Mesenchymal stem cell (in vitro differentiated cells and primary cell): ENCODE results near the gene DIP2B.
"Not testable (repeated sequence)": the region's sequence is repeated elsewhere in the genome, so short reads cannot be mapped to it uniquely, and the experiment has no call there.

Experiments used
- DNase-seq: peaks from one replicate; pipeline ENCODE4 v3.0.0-alpha.2; 2013
- H2AFZ ChIP-seq: one replicate; pipeline ENCODE4 v1.6.1; 2013; ENCODE audit warnings: low read depth, mild to moderate bottlenecking, control low read depth, inconsistent platforms, low read length, moderate library complexity
- H2AK5ac ChIP-seq: 2 replicates; pipeline ENCODE4 v1.6.1; 2013; ENCODE audit warnings: low read length, moderate library complexity, mild to moderate bottlenecking, inconsistent platforms; ENCODE audit not compliant: severe bottlenecking
- H2BK120ac ChIP-seq: one replicate; pipeline ENCODE4 v1.6.1; 2013; ENCODE audit warnings: low read depth, mild to moderate bottlenecking, inconsistent platforms, low read length, moderate library complexity
- H2BK12ac ChIP-seq, 2 experiments: one replicate each; pipeline ENCODE4 v1.6.1; 2013; ENCODE audit warnings: inconsistent platforms in 2 of 2, low read length in 2 of 2, mild to moderate bottlenecking in 2 of 2, moderate library complexity in 2 of 2, control low read depth in 1 of 2
- H2BK15ac ChIP-seq: one replicate; pipeline ENCODE4 v1.6.1; 2013; ENCODE audit warnings: mild to moderate bottlenecking, low read depth, inconsistent platforms; ENCODE audit not compliant: poor library complexity, severe bottlenecking
- H2BK5ac ChIP-seq: 2 replicates; pipeline ENCODE4 v1.6.1; 2013; ENCODE audit warnings: low read depth, mild to moderate bottlenecking, low read length, control low read depth, inconsistent platforms; ENCODE audit not compliant: poor library complexity, severe bottlenecking
- H3K14ac ChIP-seq, 2 experiments: one replicate each; pipeline ENCODE4 v1.6.1; 2013; ENCODE audit warnings: inconsistent platforms in 2 of 2, low read length in 2 of 2, control low read depth in 1 of 2, mild to moderate bottlenecking in 1 of 2, moderate library complexity in 1 of 2
- H3K18ac ChIP-seq, 2 experiments: one replicate each; pipeline ENCODE4 v1.6.1; 2013; ENCODE audit warnings: inconsistent platforms in 2 of 2, low read length in 2 of 2, control low read depth in 1 of 2, low read depth in 1 of 2, mild to moderate bottlenecking in 1 of 2
- H3K23ac ChIP-seq, 2 experiments: one replicate each; pipeline ENCODE4 v1.6.1; 2013; ENCODE audit warnings: inconsistent platforms in 2 of 2, low read length in 2 of 2, mild to moderate bottlenecking in 2 of 2, moderate library complexity in 2 of 2, control low read depth in 1 of 2
- H3K27ac ChIP-seq: 2 replicates; pipeline ENCODE4 v1.5.1; 2013; ENCODE audit warnings: mild to moderate bottlenecking, moderate library complexity, low read length, control low read depth, inconsistent platforms; ENCODE audit not compliant: poor library complexity, severe bottlenecking
- H3K27me3 ChIP-seq, 2 experiments: 2 replicates each; pipeline versions ENCODE4 v1.6.1 to v1.7.0; 2013; ENCODE audit warnings: low read length in 2 of 2, mild to moderate bottlenecking in 2 of 2, moderate library complexity in 2 of 2, control low read depth in 1 of 2, inconsistent platforms in 1 of 2; ENCODE audit not compliant: control insufficient read depth in 1 of 2, insufficient read depth in 1 of 2
- H3K36me3 ChIP-seq, 2 experiments: 2 replicates each; pipeline versions ENCODE4 v1.6.1 to v1.7.0; 2013; ENCODE audit warnings: low read length in 2 of 2, control low read depth in 1 of 2, inconsistent platforms in 1 of 2, low read depth in 1 of 2, mild to moderate bottlenecking in 1 of 2; ENCODE audit not compliant: insufficient read depth in 2 of 2, control insufficient read depth in 1 of 2
- H3K4ac ChIP-seq, 2 experiments: one replicate each; pipeline ENCODE4 v1.6.1; 2013; ENCODE audit warnings: inconsistent platforms in 2 of 2, low read length in 2 of 2, mild to moderate bottlenecking in 2 of 2, moderate library complexity in 2 of 2, control low read depth in 1 of 2, low read depth in 1 of 2
- H3K4me1 ChIP-seq: 2 replicates; pipeline ENCODE4 v1.6.1; 2013; ENCODE audit warnings: low read depth, low read length, control low read depth; ENCODE audit not compliant: control insufficient read depth, insufficient read depth
- H3K4me2 ChIP-seq: 2 replicates; pipeline ENCODE4 v1.6.1; 2013; ENCODE audit warnings: low read length, mild to moderate bottlenecking, inconsistent platforms; ENCODE audit not compliant: poor library complexity, severe bottlenecking
- H3K4me3 ChIP-seq, 2 experiments: 2 replicates each; pipeline versions ENCODE4 v1.5.1 to v1.7.0; 2013; ENCODE audit warnings: low read length in 2 of 2, mild to moderate bottlenecking in 2 of 2, control low read depth in 1 of 2, low read depth in 1 of 2; ENCODE audit not compliant: insufficient read depth in 1 of 2
- H3K79me1 ChIP-seq: replicated peaks from 2 replicates; pipeline ENCODE4 v1.6.1; 2013; ENCODE audit warnings: mild to moderate bottlenecking, control low read depth, low read length, inconsistent platforms; ENCODE audit not compliant: poor library complexity, severe bottlenecking
- H3K9ac ChIP-seq: 2 replicates; pipeline ENCODE4 v1.7.0; 2013; ENCODE audit warnings: mild to moderate bottlenecking, low read length, moderate library complexity
- H3K9me3 ChIP-seq: 2 replicates; pipeline ENCODE4 v1.7.0; 2013; ENCODE audit warnings: mild to moderate bottlenecking, low read length; ENCODE audit not compliant: control insufficient read depth
- H4K8ac ChIP-seq: one replicate; pipeline ENCODE4 v1.6.1; 2013; ENCODE audit warnings: inconsistent platforms, mild to moderate bottlenecking, low read length, moderate library complexity
- H4K91ac ChIP-seq: one replicate; pipeline ENCODE4 v1.6.1; 2013; ENCODE audit warnings: mild to moderate bottlenecking, low read length, inconsistent platforms
- WGBS: methylation state at CpG from one replicate; pipeline ENCODE4 v1.1.7; 2013; ENCODE audit warnings: mixed read lengths; 5-methylcytosine and 5-hydroxymethylcytosine counted together

Gene DIP2B

GRCh38 chr12:50521781-50522180 lies 17.0 kb downstream of the DIP2B start:
- H3K4ac ChIP-seq, H2AFZ ChIP-seq: not testable (repeated sequence)

GRCh38 chr12:50523772-50524171 lies 19.0 kb downstream of the DIP2B start:
- Histone ChIP-seq H3K4me3 (no peak overlapping the region), H2AK5ac (no peak overlapping the region), H4K91ac (no peak overlapping the region), H3K14ac (no peak overlapping the region), H3K9me3 (no peaks in the 10 kb centered on the region), H2AFZ (no peak overlapping the region), H3K18ac (no peak overlapping the region), H3K27ac (no peak overlapping the region), H3K27me3 (no peaks in the 10 kb centered on the region), H3K23ac (no peak overlapping the region), H2BK5ac (no peak overlapping the region), H3K9ac (no peak overlapping the region), H3K36me3 (no peaks in the 10 kb centered on the region), H2BK12ac (no peak overlapping the region), H2BK15ac (no peak overlapping the region), H3K4me1 (no peaks in the 10 kb centered on the region), H3K4me2 (no peak overlapping the region), H3K4ac (no peak overlapping the region), H3K79me1 (peaks cover 30% of the 10 kb centered on the region), H2BK120ac (no peak overlapping the region), H4K8ac (no peak overlapping the region)
- no peak for DNase-seq
- 98% methylated on average over 1 of the region's 1 CpG for WGBS

More at GRCh38 chr12:50521781-50522180, 17.0 kb downstream of the DIP2B start:
- H3K36me3 ChIP-seq, H3K9ac ChIP-seq, H2BK120ac ChIP-seq, H3K4me3 ChIP-seq, H2AK5ac ChIP-seq, H3K14ac ChIP-seq, H3K4me1 ChIP-seq, DNase-seq, H2BK5ac ChIP-seq, H4K8ac ChIP-seq, H3K27ac ChIP-seq, H2BK12ac ChIP-seq, H3K27me3 ChIP-seq, H3K9me3 ChIP-seq, H2BK15ac ChIP-seq, H4K91ac ChIP-seq, H3K23ac ChIP-seq, H3K18ac ChIP-seq, H3K4me2 ChIP-seq: not testable (repeated sequence)
- peaks cover 26% of the 10 kb centered on the region for H3K79me1 ChIP-seq
- WGBS = 88% methylated on average over 3 of the region's 4 CpGs

GRCh38 chr12:50524621-50525020 lies 19.8 kb downstream of the DIP2B start:
- Histone ChIP-seq H3K27me3 (no peaks in the 10 kb centered on the region), H2AFZ (no peak overlapping the region), H3K14ac (no peak overlapping the region), H2BK12ac (no peak overlapping the region), H3K4me2 (no peak overlapping the region), H2BK15ac (no peak overlapping the region), H4K8ac (no peak overlapping the region), H2AK5ac (no peak overlapping the region), H3K4ac (no peak overlapping the region), H3K4me1 (no peaks in the 10 kb centered on the region), H3K9me3 (no peaks in the 10 kb centered on the region), H2BK5ac (no peak overlapping the region), H3K27ac (no peak overlapping the region), H3K23ac (no peak overlapping the region), H4K91ac (no peak overlapping the region), H3K18ac (no peak overlapping the region), H2BK120ac (no peak overlapping the region), H3K4me3 (no peak overlapping the region), H3K9ac (no peak overlapping the region), H3K79me1 (peaks cover 34% of the 10 kb centered on the region), H3K36me3 (no peaks in the 10 kb centered on the region)
- DNase-seq = no peak
- WGBS = 95% methylated on average over 2 of the region's 2 CpGs

- Histone ChIP-seq H2BK15ac (no peak overlapping the region), H2AFZ (no peak overlapping the region), H2BK5ac (no peak overlapping the region), H3K4me1 (no peaks in the 10 kb centered on the region), H4K91ac (no peak overlapping the region), H2BK12ac (no peak overlapping the region), H2BK120ac (no peak overlapping the region), H3K9me3 (no peaks in the 10 kb centered on the region), H3K18ac (no peak overlapping the region), H3K27me3 (no peaks in the 10 kb centered on the region), H3K4me2 (no peak overlapping the region), H3K14ac (no peak overlapping the region), H4K8ac (no peak overlapping the region), H3K4me3 (no peak overlapping the region), H3K9ac (no peak overlapping the region), H3K23ac (no peak overlapping the region), H3K79me1 (peaks cover 38% of the 10 kb centered on the region), H3K27ac (no peak overlapping the region), H3K4ac (no peak overlapping the region), H3K36me3 (no peaks in the 10 kb centered on the region), H2AK5ac (no peak overlapping the region)
- 97% methylated on average over 2 of the region's 2 CpGs for WGBS
- DNase-seq = no peak
Measured at GRCh38 chr12:50525422-50525821, 20.6 kb downstream of the DIP2B start.
